Keratinocyte (primary cell): ENCODE results near the gene CYTIP.

Experiments used
- CTCF ChIP-seq, 3 experiments: IDR thresholded peaks in 1 of 3; conservative IDR thresholded peaks in 1 of 3; optimal IDR thresholded peaks in 1 of 3; 2 replicates in 2 of 3; 3 replicates in 1 of 3; pipeline versions ENCODE3 to v1.5.1; 2011; ENCODE audit warnings: low read length in 3 of 3, mild to moderate bottlenecking in 3 of 3, moderate library complexity in 2 of 3, control low read depth in 1 of 3, inconsistent platforms in 1 of 3; ENCODE audit not compliant: insufficient read depth in 2 of 3; ENCODE audit errors: extremely low read depth in 1 of 3
- EZH2 ChIP-seq: IDR thresholded peaks from one replicate; pipeline ENCODE4 v1.6.1; 2012; ENCODE audit warnings: inconsistent platforms, mild to moderate bottlenecking, low read length, moderate library complexity

GRCh38 chr2:157421964-157422363 is 21.9 kb downstream of the CYTIP start:
- TF ChIP-seq CTCF (optimal IDR thresholded peaks at IDR 0.05 in 1 of 3, IDR thresholded peaks at IDR 0.05 in 1 of 3, conservative IDR thresholded peaks at IDR 0.05 in 1 of 3; ENCODE audit: extremely low read depth in 1 of 3, insufficient read depth in 2 of 3, low read length in 3 of 3) = no peak
- TF ChIP-seq EZH2 = no peak
